ENCODE results near the gene ACCS.

Gene ACCS

GRCh38 chr11:44043157-44043556 lies 22.9 kb upstream of the ACCS start:
- DNase-seq = no peak

GRCh38 chr11:44046182-44046581 lies 19.9 kb upstream of the ACCS start:
- no peak for DNase-seq

- no peak for DNase-seq
These were observed 18.8 kb upstream of the ACCS start for GRCh38 chr11:44047298-44047697.

GRCh38 chr11:44047931-44048431 lies 18.1 kb upstream of the ACCS start, which contains the start of gene ACCSL:
TSS of gene ACCSL (plus strand) at chr11:44047981. CDS start at chr11:44048037, 56 bp downstream.
- DNase-seq = no peak

- no peak for DNase-seq
These were observed 16.2 kb upstream of the ACCS start for GRCh38 chr11:44049832-44050231.

- DNase-seq = no peak
These were observed 14.9 kb upstream of the ACCS start for GRCh38 chr11:44051171-44051570.

- DNase-seq = no peak
These were observed 8.7 kb upstream of the ACCS start for GRCh38 chr11:44057340-44057739.

- no peak for DNase-seq
These were observed 7.8 kb upstream of the ACCS start for GRCh38 chr11:44058275-44058674.

- peak; percentile 1 for DNase-seq
These were observed 859 bp upstream of the ACCS start for GRCh38 chr11:44065161-44065661.

- DNase-seq = peak; percentile 72
These were observed 667 bp downstream of the ACCS start for GRCh38 chr11:44066732-44067141.

- DNase-seq = peak; percentile 2
These were observed 1.2 kb downstream of the ACCS start for GRCh38 chr11:44067266-44067665.

GRCh38 chr11:44068180-44068579 lies 2.1 kb downstream of the ACCS start:
- DNase-seq = no peak

GRCh38 chr11:44071157-44071556 lies 5.1 kb downstream of the ACCS start:
- DNase-seq = no peak

- no peak for DNase-seq
These were observed 6.9 kb downstream of the ACCS start for GRCh38 chr11:44072757-44073658.

- DNase-seq = no peak
These were observed 12.7 kb downstream of the ACCS start for GRCh38 chr11:44078794-44079193.

- no peak for DNase-seq
These were observed 13.3 kb downstream of the ACCS start for GRCh38 chr11:44079376-44079775.

- no peak for DNase-seq
These were observed 14.9 kb downstream of the ACCS start for GRCh38 chr11:44080951-44081350.

GRCh38 chr11:44082645-44083044 lies 16.6 kb downstream of the ACCS start:
- DNase-seq = no peak

GRCh38 chr11:44083433-44083832 lies 17.4 kb downstream of the ACCS start:
- no peak for DNase-seq

GRCh38 chr11:44083906-44084305 lies 17.8 kb downstream of the ACCS start:
- DNase-seq = no peak

- DNase-seq = no peak
These were observed 19.3 kb downstream of the ACCS start for GRCh38 chr11:44085330-44085729.

GRCh38 chr11:44088377-44088776 lies 22.3 kb downstream of the ACCS start:
- no peak for DNase-seq

- no peak for DNase-seq
These were observed 22.8 kb downstream of the ACCS start for GRCh38 chr11:44088871-44089270.

GRCh38 chr11:44090539-44090938 lies 24.5 kb downstream of the ACCS start:
- no peak for DNase-seq
